Naive thymus-derived CD4-positive, alpha-beta T cell (primary cell): ENCODE measurements around the gene TBX6. TPM values are rescaled to one million over a fixed set of nuclear protein-coding genes. Genes with fewer than 3 reads are reported as not detected.

Experiments
- ATAC-seq: fragments of 150-1000 bp; cut with Tn5 transposase; 2 replicates; pipeline ENCODE4 v1.10.0; 2021; ENCODE audit warnings: mild to moderate bottlenecking, moderate library complexity
- CTCF ChIA-PET: fragments of 350-600 bp; sonication (Branson Sonifier 250); formaldehyde crosslinking; loops from one replicate; lab custom pipeline; 2021; ENCODE audit warnings: antibody characterized with exemption; lab: Charles Lee
- POLR2A ChIA-PET: fragments of 350-600 bp; sonication (Branson Sonifier 250); formaldehyde crosslinking; loops from one replicate; lab custom pipeline; 2021; ENCODE audit warnings: antibody characterized with exemption, inconsistent platforms; lab: Charles Lee
- DNase-seq, 9 donors: peaks; one replicate each; pipeline versions ENCODE4 v3.0.0 to v3.0.0-alpha.2; 2020 to 2022; ENCODE audit warnings: mixed read lengths in 1 of 9
- H3K27ac ChIP-seq: one replicate; pipeline ENCODE4 v1.7.0; 2013; ENCODE audit warnings: mild to moderate bottlenecking, low read depth, low read length, moderate library complexity
- H3K27me3 ChIP-seq, 2 donors: one replicate each; pipeline ENCODE4 v1.7.0; 2013; ENCODE audit warnings: low read length in 2 of 2, mild to moderate bottlenecking in 2 of 2, moderate library complexity in 2 of 2; ENCODE audit not compliant: control insufficient read depth in 2 of 2, insufficient read depth in 2 of 2
- H3K36me3 ChIP-seq, 3 experiments: 1 replicate in 2 of 3; 2 replicates in 1 of 3; pipeline ENCODE4 v1.7.0; 2013; ENCODE audit warnings: low read length in 3 of 3, mild to moderate bottlenecking in 3 of 3, moderate library complexity in 1 of 3; ENCODE audit not compliant: insufficient read depth in 3 of 3, control insufficient read depth in 2 of 3
- H3K4me1 ChIP-seq, 2 donors: one replicate each; pipeline ENCODE4 v1.7.0; 2013; ENCODE audit warnings: low read length in 2 of 2, mild to moderate bottlenecking in 2 of 2, moderate library complexity in 1 of 2; ENCODE audit not compliant: control insufficient read depth in 2 of 2, insufficient read depth in 2 of 2
- H3K4me3 ChIP-seq: 2 replicates; pipeline ENCODE4 v1.7.0; 2013; ENCODE audit warnings: mild to moderate bottlenecking, low read length
- H3K9me3 ChIP-seq, 3 experiments: 1 replicate in 2 of 3; 2 replicates in 1 of 3; pipeline ENCODE4 v1.7.0; 2013; ENCODE audit warnings: low read length in 3 of 3; ENCODE audit not compliant: control insufficient read depth in 2 of 3
- H3K27ac Mint-ChIP-seq, 9 donors: one replicate each; pipeline ENCODE4 v1.8.0; 2020 to 2022; ENCODE audit warnings: mixed read lengths in 9 of 9, mild to moderate bottlenecking in 8 of 9, moderate library complexity in 5 of 9, inconsistent platforms in 2 of 9
- H3K27me3 Mint-ChIP-seq, 5 donors: one replicate each; pipeline ENCODE4 v1.8.0; 2021 to 2022; ENCODE audit warnings: mixed read lengths in 5 of 5, mild to moderate bottlenecking in 1 of 5
- H3K36me3 Mint-ChIP-seq, 5 donors: one replicate each; pipeline ENCODE4 v1.8.0; 2020 to 2022; ENCODE audit warnings: mixed read lengths in 5 of 5, mild to moderate bottlenecking in 3 of 5, inconsistent platforms in 1 of 5
- H3K4me1 Mint-ChIP-seq, 7 donors: one replicate each; pipeline ENCODE4 v1.8.0; 2020 to 2022; ENCODE audit warnings: mixed read lengths in 7 of 7, mild to moderate bottlenecking in 3 of 7, inconsistent platforms in 1 of 7
- H3K4me3 Mint-ChIP-seq, 10 donors: one replicate each; pipeline ENCODE4 v1.8.0; 2020 to 2022; ENCODE audit warnings: mild to moderate bottlenecking in 10 of 10, mixed read lengths in 10 of 10, moderate library complexity in 6 of 10, inconsistent platforms in 2 of 10
- H3K9me3 Mint-ChIP-seq, 11 donors: one replicate each; pipeline ENCODE4 v1.8.0; 2020 to 2022; ENCODE audit warnings: mixed read lengths in 11 of 11, mild to moderate bottlenecking in 4 of 11, inconsistent platforms in 1 of 11, moderate library complexity in 1 of 11
- intact Hi-C, 2 donors: fragments of 100-400 bp; cut with micrococcal nuclease; formaldehyde crosslinking; loops; one replicate each; pipeline ENCODE4 v1.15.1; 2023
- polyA plus RNA-seq, 2 donors: library from polyadenylated mRNA; unstranded; fragments of 300-500 nt; fragmentation: Illumina TruSeq; gene quantifications; one replicate each; pipeline ENCODE4 v1.2.3, GENCODE V29; 2021
- total RNA-seq, 6 experiments: library from RNA in 5 of 6; stranded (reverse) in 5 of 6; gene quantifications; 1 replicate in 5 of 6; 2 replicates in 1 of 6; pipeline ENCODE4 v1.2.3 and lab custom pipeline; 2021 to 2026

Gene TBX6
- total and polyA plus RNA-seq, 7 experiments from 2014 or later = 0.38 to 3.3 (median 1.6) TPM; not detected in 1

- intact Hi-C loops = loop anchor here (1.0 to 10.0 kb wide), 10 partner anchors 22 to 598 kb away; partner anchors contain the start of genes MAPK3 (in 2 of the 2), ALDOA (in 1 of the 2), CORO1A (in 1 of the 2) and FBRS (in 1 of the 2)
- Mint-ChIP-seq H3K27me3 (no peaks in the 10 kb centered on the region), H3K36me3 (peaks cover 8 to 46% (median 32%) of the 10 kb centered on the region in 5 donors), H3K4me3 (peak overlapping the region; percentile 70 to 96 (median 82)), H3K4me1 (peaks cover 23 to 42% (median 31%) of the 10 kb centered on the region in 7 donors), H3K27ac (peak overlapping the region; percentile 77 to 96 (median 94)), H3K9me3 (peaks cover 0 to 45% (median 25%) of the 10 kb centered on the region in 11 donors)
- peak overlapping the region; percentile 71 for H3K27ac ChIP-seq
- ATAC-seq = no peak
- H3K27me3 ChIP-seq = no peaks in the 10 kb centered on the region
- peaks cover 4 to 27% (median 5%) of the 10 kb centered on the region in 3 experiments for H3K9me3 ChIP-seq
- ChIA-PET CTCF (interaction anchor here (0.6 kb wide), 1 partner anchor 83 kb away, joined by 3 read pairs; no protein-coding TSS in a partner anchor), POLR2A (interaction anchor here (0.9 to 10.4 kb wide), 6 partner anchors 9 to 321 kb away, joined by 3 to 216 read pairs (median 84); partner anchors contain the start of genes ALDOA, CORO1A and PPP4C)
- H3K4me1 ChIP-seq = peaks cover 26 to 33% of the 10 kb centered on the region in 2 donors
- DNase-seq = peak in 7 of 9 donors; percentile 39 to 53 (median 47)
- H3K4me3 ChIP-seq = peak overlapping the region; percentile 52
- H3K36me3 ChIP-seq = peaks cover 4 to 12% (median 7%) of the 10 kb centered on the region in 3 experiments
Measured at GRCh38 chr16:30096862-30097563, 5.3 kb upstream of the TBX6 start.

DNA sequence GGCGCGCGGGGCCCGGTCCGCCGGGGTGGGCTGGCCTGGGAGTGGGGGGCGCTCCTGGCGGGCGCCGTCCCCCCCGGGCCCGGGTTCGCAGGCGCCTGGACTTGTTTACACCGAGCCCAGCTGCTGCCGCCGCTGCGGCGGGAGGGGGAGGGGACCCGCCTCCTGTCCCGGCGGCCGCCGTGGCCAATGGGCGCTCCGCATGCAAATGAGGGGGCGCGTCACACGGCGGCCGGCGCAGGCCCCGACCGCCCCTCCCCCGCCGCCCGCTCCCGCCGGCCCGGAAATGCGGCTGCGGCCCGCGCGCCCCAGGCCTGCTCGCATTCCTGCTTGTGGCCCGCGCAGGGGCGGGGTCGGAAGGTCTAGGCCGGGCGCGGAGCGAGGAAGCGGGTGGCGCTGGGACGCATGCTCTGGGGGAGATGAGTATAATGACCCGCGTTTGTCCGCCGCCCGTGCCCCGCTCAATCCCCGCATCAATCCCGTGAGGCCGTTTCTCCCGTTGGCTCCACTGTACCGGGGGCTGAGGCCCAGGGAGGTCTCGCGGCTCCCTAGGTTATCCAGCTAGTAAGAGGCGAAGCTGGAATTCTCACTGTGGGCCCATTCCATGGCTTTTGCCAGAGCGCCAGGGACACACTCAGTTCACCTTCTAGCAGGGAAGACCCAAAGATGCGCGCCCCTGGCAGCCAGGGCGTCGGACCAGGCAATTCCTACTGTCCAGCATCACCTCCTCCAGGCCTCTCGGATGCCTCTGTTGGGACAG, 4.6 kb upstream of the TBX6 start, which contains the start of gene YPEL3:
Gene YPEL3, minus strand, starts transcription at position 109 of the 757 bp plus-strand sequence. CDS start 731 bp downstream, outside the sequence.
- intact Hi-C loops = loop anchor here (1.0 to 10.0 kb wide), 10 partner anchors 21 to 599 kb away; partner anchors contain the start of genes MAPK3 (in 2 of the 2), ALDOA (in 1 of the 2), CORO1A (in 1 of the 2) and FBRS (in 1 of the 2)
- Histone ChIP-seq H3K4me3 (peak within 1 kb of the TSS; percentile 76), H3K27me3 (no peaks in the 10 kb centered on the region), H3K27ac (peak within 1 kb of the TSS; percentile 78), H3K36me3 (peaks cover 4 to 12% (median 7%) of the 10 kb centered on the region in 3 experiments), H3K4me1 (peaks cover 30 to 34% of the 10 kb centered on the region in 2 donors), H3K9me3 (peaks cover 4 to 27% (median 5%) of the 10 kb centered on the region in 3 experiments)
- H3K27ac Mint-ChIP-seq = peak within 1 kb of the TSS; percentile 90 to 96 (median 94)
- H3K9me3 Mint-ChIP-seq = peaks cover 0 to 43% (median 23%) of the 10 kb centered on the region in 11 donors
- POLR2A ChIA-PET = interaction anchor here (0.9 to 10.4 kb wide), 7 partner anchors 10 to 322 kb away, joined by 3 to 216 read pairs (median 8); partner anchors contain the start of genes ALDOA, CORO1A and PPP4C
- no peaks in the 10 kb centered on the region for H3K27me3 Mint-ChIP-seq
- peaks cover 27 to 46% (median 37%) of the 10 kb centered on the region in 7 donors for H3K4me1 Mint-ChIP-seq
- peak within 1 kb of the TSS; percentile 80 to 96 (median 90) for H3K4me3 Mint-ChIP-seq
- ATAC-seq (peak; percentile 77), DNase-seq (peak; percentile 79 to 92 (median 88))
- CTCF ChIA-PET = interaction anchor here (0.6 kb wide), 1 partner anchor 83 kb away, joined by 3 read pairs; no protein-coding TSS in a partner anchor
- H3K36me3 Mint-ChIP-seq = peaks cover 8 to 43% (median 32%) of the 10 kb centered on the region in 5 donors

- H3K9me3 Mint-ChIP-seq = peaks cover 0 to 40% (median 23%) of the 10 kb centered on the region in 11 donors
- Histone ChIP-seq H3K9me3 (peaks cover 4 to 27% (median 5%) of the 10 kb centered on the region in 3 experiments), H3K27ac (peak overlapping the region; percentile 78), H3K4me1 (peaks cover 34 to 39% of the 10 kb centered on the region in 2 donors), H3K36me3 (peaks cover 4 to 12% (median 7%) of the 10 kb centered on the region in 3 experiments), H3K27me3 (no peaks in the 10 kb centered on the region), H3K4me3 (peak overlapping the region; percentile 76)
- peaks cover 8 to 41% (median 30%) of the 10 kb centered on the region in 5 donors for H3K36me3 Mint-ChIP-seq
- H3K4me1 Mint-ChIP-seq = peaks cover 27 to 49% (median 41%) of the 10 kb centered on the region in 7 donors
- ChIA-PET CTCF (interaction anchor here (0.8 to 1.0 kb wide), 2 partner anchors 40 to 88 kb away, joined by 3 read pairs; partner anchors contain the start of gene CORO1A), POLR2A (interaction anchor here (0.9 to 10.4 kb wide), 10 partner anchors 11 to 323 kb away, joined by 3 to 216 read pairs (median 6); partner anchors contain the start of genes ALDOA, CORO1A and PPP4C)
- peak overlapping the region; percentile 89 to 96 (median 92) for H3K27ac Mint-ChIP-seq
- peak overlapping the region; percentile 80 to 96 (median 90) for H3K4me3 Mint-ChIP-seq
- intact Hi-C loops = loop anchor here (1.0 to 10.0 kb wide), 10 partner anchors 20 to 599 kb away; partner anchors contain the start of genes MAPK3 (in 2 of the 2), ALDOA (in 1 of the 2), CORO1A (in 1 of the 2) and FBRS (in 1 of the 2)
- no peaks in the 10 kb centered on the region for H3K27me3 Mint-ChIP-seq
- peak in 6 of 9 donors; percentile 17 to 37 (median 34) for DNase-seq
- ATAC-seq = no peak
Measured at GRCh38 chr16:30095166-30096078, 3.7 kb upstream of the TBX6 start.

GRCh38 chr16:30094541-30095165, 2.9 kb upstream of the TBX6 start:
- peak overlapping the region; percentile 78 for H3K27ac ChIP-seq
- peaks cover 27 to 56% (median 48%) of the 10 kb centered on the region in 7 donors for H3K4me1 Mint-ChIP-seq
- POLR2A ChIA-PET = interaction anchor here (0.6 to 10.4 kb wide), 10 partner anchors 11 to 91 kb away, joined by 3 to 216 read pairs (median 6); partner anchors contain the start of genes ALDOA, CORO1A and PPP4C
- no peaks in the 10 kb centered on the region for H3K27me3 ChIP-seq
- peak overlapping the region; percentile 80 to 96 (median 90) for H3K4me3 Mint-ChIP-seq
- peaks cover 4 to 27% (median 5%) of the 10 kb centered on the region in 3 experiments for H3K9me3 ChIP-seq
- H3K4me1 ChIP-seq = peaks cover 34 to 46% of the 10 kb centered on the region in 2 donors
- no peak for ATAC-seq
- H3K9me3 Mint-ChIP-seq = peaks cover 0 to 32% (median 23%) of the 10 kb centered on the region in 11 donors
- H3K36me3 Mint-ChIP-seq = peaks cover 8 to 41% (median 30%) of the 10 kb centered on the region in 5 donors
- intact Hi-C loops = loop anchor here (5.0 to 10.0 kb wide), 6 partner anchors 42 to 600 kb away; partner anchors contain the start of genes FBRS (in 1 of the 2), MYL11 (in 1 of the 2), PRR14 (in 1 of the 2) and SRCAP (in 1 of the 2)
- peak overlapping the region; percentile 89 to 96 (median 92) for H3K27ac Mint-ChIP-seq
- no peak for DNase-seq
- H3K4me3 ChIP-seq = peak overlapping the region; percentile 76
- CTCF ChIA-PET = interaction anchor here (0.7 to 1.0 kb wide), 3 partner anchors 39 to 490 kb away, joined by 3 read pairs; partner anchors contain the start of gene CORO1A
- H3K27me3 Mint-ChIP-seq = no peaks in the 10 kb centered on the region
- H3K36me3 ChIP-seq = peaks cover 4 to 12% (median 7%) of the 10 kb centered on the region in 3 experiments
